K562 (cell line): Measurements from ENCODE around the gene PPCDC. TPM values are rescaled to one million over a fixed set of nuclear protein-coding genes. Genes with fewer than 3 reads are reported as not detected.

ENCODE experiments used
- ATAC-seq: fragments of 200-7000 bp; cut with Tn5 transposase; 3 replicates; pipeline ENCODE4 v1.9.1; 2020; ENCODE audit warnings: moderate library complexity
- BruUV-seq: library from RNA; stranded (reverse); fragments of 400-500 nt; replicated peaks from 2 replicates; lab custom pipeline; 2021; lab: Mats Ljungman, UMichigan
- CTCF ChIA-PET: fragments of 300-600 bp; formaldehyde crosslinking; extraction: SDS; loops from one replicate; lab custom pipeline; 2021; ENCODE audit warnings: low intra/inter-chr PET ratio; lab: Yijun Ruan, JAX
- POLR2A ChIA-PET: fragments of 300-600, 350-650 bp; sonication (Branson Sonifier 250); formaldehyde crosslinking; extraction: SDS; loops from one replicate; lab custom pipeline; 2021; ENCODE audit warnings: antibody characterized with exemption, inconsistent platforms; lab: Yijun Ruan, JAX
- DNase-seq, 4 experiments: peaks; one replicate each; pipeline versions ENCODE4 v3.0.0 to v3.0.0-alpha.2; 2011 to 2018; ENCODE audit warnings: low spot score in 3 of 4, mixed read lengths in 3 of 4; ENCODE audit errors: extremely low read depth in 1 of 4
- FAIRE-seq: peaks from 2 replicates; lab custom pipeline; 2011; peaks lifted over from hg19 to GRCh38; lab: Jason Lieb, UNC
- H2AFZ ChIP-seq: 2 replicates; pipeline ENCODE4 v1.6.0; 2011; ENCODE audit warnings: low read depth, low read length, control low read depth, inconsistent platforms
- H3K27ac ChIP-seq: fragments of 200-600 bp; 3 replicates; pipeline ENCODE4 v1.8.0; 2011; ENCODE audit warnings: low read depth, mild to moderate bottlenecking, control low read depth, inconsistent platforms, low read length, moderate library complexity, mixed read lengths; ENCODE audit errors: extremely low read depth
- H3K27me3 ChIP-seq, 2 experiments: fragments of 300-600 bp in 1 of 2; 2 replicates in 1 of 2; 3 replicates in 1 of 2; pipeline versions ENCODE4 v1.6.0 to v1.8.0; 2011; ENCODE audit warnings: inconsistent platforms in 2 of 2, low read length in 2 of 2, mild to moderate bottlenecking in 1 of 2, mixed read lengths in 1 of 2, moderate library complexity in 1 of 2; ENCODE audit not compliant: control insufficient read depth in 2 of 2, insufficient read depth in 2 of 2
- H3K36me3 ChIP-seq: fragments of 300-600 bp; 3 replicates; pipeline ENCODE4 v1.8.0; 2011; ENCODE audit warnings: mild to moderate bottlenecking, low read length, inconsistent platforms; ENCODE audit not compliant: control insufficient read depth, insufficient read depth
- H3K4me1 ChIP-seq, 2 experiments: fragments of 200-600 bp in 1 of 2; replicated peaks in 1 of 2; 2 replicates in 1 of 2; 3 replicates in 1 of 2; pipeline versions ENCODE4 v1.5.1 to v1.8.0; 2011; ENCODE audit warnings: inconsistent platforms in 2 of 2, low read length in 2 of 2, mild to moderate bottlenecking in 1 of 2, mixed read lengths in 1 of 2, moderate library complexity in 1 of 2; ENCODE audit not compliant: control insufficient read depth in 2 of 2, insufficient read depth in 2 of 2
- H3K4me2 ChIP-seq: 2 replicates; pipeline ENCODE4 v1.6.1; 2011; ENCODE audit warnings: low read length, control low read depth, inconsistent platforms, mixed read lengths; ENCODE audit not compliant: insufficient read depth
- H3K4me3 ChIP-seq: fragments of 200-600 bp; sonication (generic), shearing (Covaris generic); 2 replicates; pipeline ENCODE4 v1.5.1; 2016; ENCODE audit warnings: control low read depth, inconsistent platforms
- H3K79me2 ChIP-seq: fragments of 200-600 bp; 3 replicates; pipeline ENCODE4 v1.8.0; 2011; ENCODE audit warnings: low read length, inconsistent platforms; ENCODE audit not compliant: control insufficient read depth, insufficient read depth
- H3K9ac ChIP-seq, 2 experiments: 2 replicates each; pipeline versions ENCODE4 v1.6.0 to v1.6.1; 2011; ENCODE audit warnings: low read depth in 2 of 2, low read length in 2 of 2, control low read depth in 1 of 2, inconsistent platforms in 1 of 2, mild to moderate bottlenecking in 1 of 2, mixed read lengths in 1 of 2; ENCODE audit not compliant: insufficient read depth in 1 of 2
- H3K9me1 ChIP-seq: one replicate; pipeline ENCODE4 v1.6.0; 2011; ENCODE audit warnings: inconsistent platforms, mild to moderate bottlenecking, low read length, moderate library complexity; ENCODE audit not compliant: control insufficient read depth, insufficient read depth
- H3K9me3 ChIP-seq: replicated peaks from 2 replicates; pipeline ENCODE4 v1.5.1; 2011; ENCODE audit warnings: low read depth, low read length, inconsistent platforms; ENCODE audit not compliant: control insufficient read depth, insufficient read depth
- H4K20me1 ChIP-seq: replicated peaks from 2 replicates; pipeline ENCODE4 v1.6.1; 2011; ENCODE audit warnings: low read length, inconsistent platforms, mixed read lengths; ENCODE audit not compliant: control insufficient read depth, insufficient read depth
- CBFB ChIP-seq: sonication (generic); formaldehyde crosslinking; IDR thresholded peaks from 2 replicates; pipeline ENCODE4 v1.4.0; 2020; ENCODE audit warnings: mild to moderate bottlenecking, missing genetic modification reagents
- HOMEZ ChIP-seq: fragments of 250-450 bp; sonication (Bioruptor Pico); IDR thresholded peaks from 2 replicates; pipeline ENCODE4 v1.4.0; 2020; ENCODE audit warnings: mild to moderate bottlenecking, moderate library complexity
- PPARD ChIP-seq: fragments of 250-450 bp; sonication (Bioruptor Pico); IDR thresholded peaks from 2 replicates; pipeline ENCODE4 v1.8.0; 2022; ENCODE audit warnings: inconsistent platforms, mild to moderate bottlenecking, moderate library complexity
- PTBP1 ChIP-seq: fragments of 200-400 bp; formaldehyde crosslinking; IDR thresholded peaks from 2 replicates; pipeline ENCODE4 v1.6.1; 2017; ENCODE audit warnings: low read depth, low read length
- TAF9B ChIP-seq: fragments of 450-650 bp; IDR thresholded peaks from 2 replicates; pipeline ENCODE4 v1.6.1; 2018; ENCODE audit warnings: mild to moderate bottlenecking; ENCODE audit not compliant: partially characterized antibody
- U2AF2 ChIP-seq: fragments of 200-400 bp; formaldehyde crosslinking; optimal IDR thresholded peaks from 2 replicates; pipeline ENCODE3; 2017; ENCODE audit warnings: low read depth, mild to moderate bottlenecking, low read length
- ZKSCAN3 ChIP-seq: fragments of 250-450 bp; sonication (Bioruptor Pico); IDR thresholded peaks from 2 replicates; pipeline ENCODE4 v1.4.0; 2020
- ZNF133 ChIP-seq: fragments of 250-450 bp; sonication (Bioruptor Pico); IDR thresholded peaks from 2 replicates; pipeline ENCODE4 v1.4.0; 2020; ENCODE audit warnings: mild to moderate bottlenecking
- ZNF174 ChIP-seq: fragments of 250-450 bp; sonication (Bioruptor Pico); IDR thresholded peaks from 2 replicates; pipeline ENCODE4 v1.4.0; 2020; ENCODE audit warnings: mild to moderate bottlenecking
- ZNF212 ChIP-seq: fragments of 450-650 bp; formaldehyde crosslinking; IDR thresholded peaks from 2 replicates; pipeline ENCODE4 v1.4.0; 2020; ENCODE audit warnings: mild to moderate bottlenecking
- ZNF77 ChIP-seq: fragments of 250-450 bp; sonication (Bioruptor Pico); IDR thresholded peaks from 2 replicates; pipeline ENCODE4 v1.5.0; 2020
- WGBS: fragments of 100-300 bp; shearing (Covaris generic); methylation state at CpG from one replicate; pipeline ENCODE4 v1.1.6; 2016; ENCODE audit warnings: low coverage, mixed read lengths; ENCODE audit not compliant: insufficient coverage; ENCODE audit errors: missing lambda C conversion rate; 5-methylcytosine and 5-hydroxymethylcytosine counted together
- in situ Hi-C: fragments of 300-500 bp; cut with MboI; formaldehyde crosslinking; loops from 4 replicates; pipeline ENCODE4 v1.15.0; 2018; ENCODE audit warnings: inconsistent platforms, mixed read lengths
- intact Hi-C: fragments of 100-400 bp; cut with micrococcal nuclease; formaldehyde crosslinking; loops from 2 replicates; pipeline ENCODE4 v1.14.2; 2022
- polyA plus RNA-seq, 8 experiments: library from polyadenylated mRNA; depleted of rRNA in 4 of 8; stranded (reverse) in 5 of 8; unstranded in 3 of 8; fragments of >200 nt; fragmentation: Nextera tagmentation in 2 of 8; fragmentation: Illumina TruSeq in 1 of 8; extraction: Ambion mirVana in 2 of 8; extraction: Trizol in 1 of 8; gene quantifications; 2 replicates each; pipeline versions ENCODE4 v1.2.1 to v1.2.3, GENCODE V29; 2011 to 2014; ENCODE audit warnings: inconsistent platforms in 1 of 8, missing spikeins in 1 of 8
- total RNA-seq, 7 experiments: library from RNA; depleted of rRNA in 6 of 7; stranded (reverse); fragments of >200 nt in 6 of 7; fragmentation: Illumina TruSeq in 2 of 7; extraction: Trizol in 2 of 7; gene quantifications; 2 replicates each; pipeline versions ENCODE4 v1.2.1 to v1.2.3, GENCODE V29; 2011 to 2021; ENCODE audit warnings: low replicate concordance in 1 of 7

Gene PPCDC
- total and polyA plus RNA-seq, 9 of the 15 experiments (the other 6 are each of a cell fraction or from before 2014, with no cell fraction given), result 10.9 to 53.6 (median 16.7) TPM

- no peak overlapping the region for H3K9ac ChIP-seq
- H4K20me1 ChIP-seq, result peaks cover 10% of the 10 kb centered on the region
- FAIRE-seq, result no peak
- H3K9me1 ChIP-seq, result no peaks in the 10 kb centered on the region
- POLR2A ChIA-PET, result interaction anchor here (1.3 kb wide), 1 partner anchor 20 kb away, joined by 5 read pairs; no protein-coding TSS in a partner anchor
- intact Hi-C loops, result loop anchor here (5.0 kb wide), 1 partner anchor 97 kb away; no protein-coding TSS in a partner anchor
- H3K27ac ChIP-seq, result no peak overlapping the region
- TF ChIP-seq TAF9B (no peak), CBFB (CRISPR knock-in tag) (no peak), PTBP1 (no peak), ZNF212 (no peak), PPARD (CRISPR knock-in tag) (no peak), ZKSCAN3 (CRISPR knock-in tag) (no peak), HOMEZ (CRISPR knock-in tag) (no peak), ZNF174 (no peak), ZNF133 (CRISPR knock-in tag) (no peak), ZNF77 (CRISPR knock-in tag) (no peak), U2AF2 (no peak)
- TF ChIP-seq, all 486 proteins: peak for 0
- no peaks in the 10 kb centered on the region for H3K9me3 ChIP-seq
- 26% methylated on average over 2 of the region's 2 CpGs for WGBS
- 0 out of 5 replicates have a peak, but pooled peaks cover 0 to 7% of the 10 kb centered on the region in 2 experiments for H3K27me3 ChIP-seq
- ATAC-seq, result no peak
- H3K79me2 ChIP-seq, result no peaks in the 10 kb centered on the region
- no peak overlapping the region for H2AFZ ChIP-seq
- H3K4me1 ChIP-seq, result peaks cover 6 to 26% of the 10 kb centered on the region in 2 experiments; a peak in 4 of 5 replicates
- H3K4me2 ChIP-seq, result no peak overlapping the region
- BruUV-seq, result no TSS peak
- DNase-seq, result no peak
- in situ Hi-C loops, result no loop called here
- H3K4me3 ChIP-seq, result no peak overlapping the region
- CTCF ChIA-PET, result no interaction called here
- H3K36me3 ChIP-seq, result no peaks in the 10 kb centered on the region
Observed at GRCh38 chr15:75064846-75065245, 41.5 kb downstream of the PPCDC start.
